ENCODE results near the gene HOXA3.

DNA sequence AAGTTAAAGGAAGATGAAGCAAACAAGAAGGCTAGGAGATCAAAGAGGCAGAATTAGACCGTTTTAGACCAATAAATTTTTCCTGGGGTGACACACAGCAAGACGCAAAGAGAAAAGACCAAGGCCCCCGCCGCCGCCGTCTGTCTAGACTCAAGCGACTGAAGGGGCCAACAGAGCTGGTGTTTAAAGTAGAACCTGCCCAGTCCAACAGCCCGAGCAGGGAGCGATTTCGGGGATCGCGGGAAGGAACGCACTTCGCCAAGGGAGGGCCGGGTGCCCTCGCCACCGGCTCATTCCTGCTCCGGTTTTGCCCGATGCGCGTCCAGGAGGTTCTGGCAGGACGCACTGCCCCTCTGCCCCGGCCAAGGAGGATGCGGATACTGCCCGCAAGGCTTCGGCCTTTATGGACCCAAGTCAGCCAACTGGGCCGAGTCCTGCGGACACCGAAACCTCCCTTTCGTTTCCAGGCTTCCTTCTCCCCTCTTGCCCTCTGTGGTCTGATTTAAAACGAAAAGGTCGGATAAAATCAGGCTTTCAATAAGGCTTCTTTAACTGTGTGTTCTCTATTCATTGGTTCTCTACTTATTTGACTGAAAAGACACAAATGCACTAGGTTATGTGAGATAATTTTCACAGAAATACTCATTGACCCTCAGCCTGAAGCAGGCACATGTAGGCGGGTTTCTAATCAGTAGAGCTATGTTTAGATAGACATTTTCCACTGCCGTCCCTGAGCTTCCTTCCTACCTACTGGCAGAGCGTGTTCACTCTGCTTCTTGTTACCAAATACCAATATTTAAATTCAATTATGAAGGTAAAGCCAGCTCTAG is 6.3 kb upstream of the HOXA3 start:
- TF ChIP-seq, protein P1, sequence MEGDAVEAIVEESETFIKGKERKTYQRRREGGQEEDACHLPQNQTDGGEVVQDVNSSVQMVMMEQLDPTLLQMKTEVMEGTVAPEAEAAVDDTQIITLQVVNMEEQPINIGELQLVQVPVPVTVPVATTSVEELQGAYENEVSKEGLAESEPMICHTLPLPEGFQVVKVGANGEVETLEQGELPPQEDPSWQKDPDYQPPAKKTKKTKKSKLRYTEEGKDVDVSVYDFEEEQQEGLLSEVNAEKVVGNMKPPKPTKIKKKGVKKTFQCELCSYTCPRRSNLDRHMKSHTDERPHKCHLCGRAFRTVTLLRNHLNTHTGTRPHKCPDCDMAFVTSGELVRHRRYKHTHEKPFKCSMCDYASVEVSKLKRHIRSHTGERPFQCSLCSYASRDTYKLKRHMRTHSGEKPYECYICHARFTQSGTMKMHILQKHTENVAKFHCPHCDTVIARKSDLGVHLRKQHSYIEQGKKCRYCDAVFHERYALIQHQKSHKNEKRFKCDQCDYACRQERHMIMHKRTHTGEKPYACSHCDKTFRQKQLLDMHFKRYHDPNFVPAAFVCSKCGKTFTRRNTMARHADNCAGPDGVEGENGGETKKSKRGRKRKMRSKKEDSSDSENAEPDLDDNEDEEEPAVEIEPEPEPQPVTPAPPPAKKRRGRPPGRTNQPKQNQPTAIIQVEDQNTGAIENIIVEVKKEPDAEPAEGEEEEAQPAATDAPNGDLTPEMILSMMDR (IDR thresholded peaks at IDR 0.05) = no peak
- no peak for TF ChIP-seq POLR2A (IDR thresholded peaks at IDR 0.05)
- no peak for TF ChIP-seq EP300 (IDR thresholded peaks at IDR 0.05)
- no peak for TF ChIP-seq POLR2AphosphoS5 (IDR thresholded peaks at IDR 0.05)

All from gastroesophageal sphincter (tissue), 3 donors.